ENCODE results near the gene CEP20.

DNA sequence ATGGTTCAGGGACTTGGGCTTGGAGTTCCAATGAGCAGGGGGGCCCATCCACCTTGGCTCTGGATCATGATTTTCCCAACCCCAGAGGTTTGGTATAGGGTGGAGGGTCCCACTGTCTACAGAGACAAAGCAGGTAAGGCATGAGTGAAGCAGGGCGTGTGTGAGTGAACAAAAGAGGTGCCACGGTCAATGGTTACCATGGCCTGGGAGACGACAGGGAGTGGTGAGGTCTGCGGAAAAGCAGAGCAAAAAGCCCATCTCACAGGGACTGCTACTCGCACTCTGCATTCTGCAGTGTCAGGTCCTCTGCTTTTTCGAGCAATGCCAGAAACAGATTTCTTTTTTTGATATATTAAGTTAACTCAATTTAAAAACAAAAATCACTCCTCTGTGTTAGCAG is 56.2 kb downstream of the CEP20 start:
- TF ChIP-seq, protein P1, sequence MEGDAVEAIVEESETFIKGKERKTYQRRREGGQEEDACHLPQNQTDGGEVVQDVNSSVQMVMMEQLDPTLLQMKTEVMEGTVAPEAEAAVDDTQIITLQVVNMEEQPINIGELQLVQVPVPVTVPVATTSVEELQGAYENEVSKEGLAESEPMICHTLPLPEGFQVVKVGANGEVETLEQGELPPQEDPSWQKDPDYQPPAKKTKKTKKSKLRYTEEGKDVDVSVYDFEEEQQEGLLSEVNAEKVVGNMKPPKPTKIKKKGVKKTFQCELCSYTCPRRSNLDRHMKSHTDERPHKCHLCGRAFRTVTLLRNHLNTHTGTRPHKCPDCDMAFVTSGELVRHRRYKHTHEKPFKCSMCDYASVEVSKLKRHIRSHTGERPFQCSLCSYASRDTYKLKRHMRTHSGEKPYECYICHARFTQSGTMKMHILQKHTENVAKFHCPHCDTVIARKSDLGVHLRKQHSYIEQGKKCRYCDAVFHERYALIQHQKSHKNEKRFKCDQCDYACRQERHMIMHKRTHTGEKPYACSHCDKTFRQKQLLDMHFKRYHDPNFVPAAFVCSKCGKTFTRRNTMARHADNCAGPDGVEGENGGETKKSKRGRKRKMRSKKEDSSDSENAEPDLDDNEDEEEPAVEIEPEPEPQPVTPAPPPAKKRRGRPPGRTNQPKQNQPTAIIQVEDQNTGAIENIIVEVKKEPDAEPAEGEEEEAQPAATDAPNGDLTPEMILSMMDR (IDR thresholded peaks at IDR 0.05): no peak
- no peak for TF ChIP-seq POLR2A (IDR thresholded peaks at IDR 0.05)

Measured in thyroid gland (tissue), 4 donors.